Prostate gland (tissue), 2 donors: Measurements from ENCODE around the gene ZHX3.

Source experiments
- CTCF ChIP-seq, 4 experiments: fragments of 200-600 bp in 2 of 4; fragments of 450-650 bp in 2 of 4; sonication (generic) in 2 of 4; IDR thresholded peaks; 1 replicate in 3 of 4; 2 replicates in 1 of 4; pipeline ENCODE4 v1.5.1; 2016 to 2019; ENCODE audit warnings: antibody characterized with exemption in 4 of 4, mild to moderate bottlenecking in 2 of 4, moderate library complexity in 2 of 4
- POLR2A ChIP-seq: fragments of 450-650 bp; IDR thresholded peaks from one replicate; pipeline ENCODE4 v1.6.1; 2016; ENCODE audit warnings: antibody characterized with exemption, mild to moderate bottlenecking
- POLR2AphosphoS5 ChIP-seq: sonication (generic); formaldehyde crosslinking; IDR thresholded peaks from one replicate; pipeline ENCODE4 v1.6.1; 2017; ENCODE audit warnings: antibody characterized with exemption

GRCh38 chr20:41364967-41365765 is 47.6 kb upstream of the ZHX3 start:
- TF ChIP-seq CTCF (IDR thresholded peaks at IDR 0.05) (no peak), POLR2A (no peak), POLR2AphosphoS5 (no peak)
